Activated CD4-positive, alpha-beta T cell treated with anti-CD3 and anti-CD28 coated beads, Interleukin-2, amount 10 ng/mL, durations not matched to agents 7 days and 5 days (primary cell): ENCODE results near the gene XKR7. TPM values are rescaled to one million over a fixed set of nuclear protein-coding genes. Genes with fewer than 3 reads are reported as not detected.
"Not testable (repeated sequence)": the region's sequence is repeated elsewhere in the genome, so short reads cannot be mapped to it uniquely, and the experiment has no call there.

ENCODE experiments used
- CTCF ChIA-PET: fragments of 350-600 bp; sonication (Branson Sonifier 250); formaldehyde crosslinking; loops from one replicate; lab custom pipeline; 2021; ENCODE audit warnings: antibody characterized with exemption; lab: Charles Lee
- POLR2A ChIA-PET: fragments of 350-600 bp; sonication (Branson Sonifier 250); formaldehyde crosslinking; loops from one replicate; lab custom pipeline; 2021; ENCODE audit warnings: antibody characterized with exemption; lab: Charles Lee
- DNase-seq: peaks from one replicate; pipeline ENCODE4 v3.0.0-alpha.2; 2020
- H3K27ac Mint-ChIP-seq: one replicate; pipeline ENCODE4 v1.8.0; 2021; ENCODE audit warnings: mild to moderate bottlenecking, moderate library complexity, mixed read lengths
- H3K27me3 Mint-ChIP-seq: one replicate; pipeline ENCODE4 v1.8.0; 2021; ENCODE audit warnings: mixed read lengths
- H3K36me3 Mint-ChIP-seq: one replicate; pipeline ENCODE4 v1.8.0; 2021; ENCODE audit warnings: low read depth, mixed read lengths
- H3K4me1 Mint-ChIP-seq: one replicate; pipeline ENCODE4 v1.8.0; 2021; ENCODE audit warnings: mixed read lengths
- H3K4me3 Mint-ChIP-seq: one replicate; pipeline ENCODE4 v1.8.0; 2021; ENCODE audit warnings: mild to moderate bottlenecking, moderate library complexity, mixed read lengths
- H3K9me3 Mint-ChIP-seq: one replicate; pipeline ENCODE4 v1.8.0; 2021; ENCODE audit warnings: mixed read lengths
- total RNA-seq, 2 experiments: library from RNA; stranded (reverse); gene quantifications; one replicate each; pipeline ENCODE4 v1.2.3, GENCODE V29; 2021

The XKR7 gene
- total RNA-seq, 2 experiments from 2014 or later = 0.05 TPM; not detected in 1

- H3K36me3 Mint-ChIP-seq = no peaks in the 10 kb centered on the region
- ChIA-PET CTCF (no interaction called here), POLR2A (interaction anchor here (0.6 kb wide), 1 partner anchor 131 kb away, joined by 5 read pairs; no protein-coding TSS in a partner anchor)
- no peak for DNase-seq
- no peaks in the 10 kb centered on the region for H3K9me3 Mint-ChIP-seq
- no peak overlapping the region for H3K27ac Mint-ChIP-seq
- H3K27me3 Mint-ChIP-seq = peaks cover 19% of the 10 kb centered on the region
- H3K4me1 Mint-ChIP-seq = no peaks in the 10 kb centered on the region
- no peak overlapping the region for H3K4me3 Mint-ChIP-seq
Observed at GRCh38 chr20:31927627-31928159, 40.3 kb upstream of the XKR7 start.

- DNase-seq, H3K27ac Mint-ChIP-seq, H3K36me3 Mint-ChIP-seq, CTCF ChIA-PET, H3K9me3 Mint-ChIP-seq, H3K4me1 Mint-ChIP-seq, H3K4me3 Mint-ChIP-seq, POLR2A ChIA-PET: not testable (repeated sequence)
- peaks cover 19% of the 10 kb centered on the region for H3K27me3 Mint-ChIP-seq
Observed at GRCh38 chr20:31929631-31930030, 38.3 kb upstream of the XKR7 start.

GRCh38 chr20:31930779-31931178 lies 37.2 kb upstream of the XKR7 start:
- Mint-ChIP-seq H3K4me1 (no peaks in the 10 kb centered on the region), H3K27me3 (peaks cover 19% of the 10 kb centered on the region), H3K36me3 (no peaks in the 10 kb centered on the region), H3K4me3 (no peak overlapping the region), H3K9me3 (no peaks in the 10 kb centered on the region), H3K27ac (no peak overlapping the region)
- DNase-seq = no peak
- CTCF ChIA-PET = interaction anchor here (0.6 kb wide), 1 partner anchor 101 kb away, joined by 3 read pairs; no protein-coding TSS in a partner anchor
- POLR2A ChIA-PET = interaction anchor here (0.7 kb wide), 1 partner anchor 38 kb away, joined by 3 read pairs; no protein-coding TSS in a partner anchor

- H3K27ac Mint-ChIP-seq = no peak overlapping the region
- H3K36me3 Mint-ChIP-seq = no peaks in the 10 kb centered on the region
- no peak for DNase-seq
- H3K27me3 Mint-ChIP-seq = peaks cover 13% of the 10 kb centered on the region
- ChIA-PET POLR2A (no interaction called here), CTCF (interaction anchor here (1.0 kb wide), 1 partner anchor 9 kb away, joined by 4 read pairs; no protein-coding TSS in a partner anchor)
- H3K9me3 Mint-ChIP-seq = no peaks in the 10 kb centered on the region
- no peak overlapping the region for H3K4me3 Mint-ChIP-seq
- no peaks in the 10 kb centered on the region for H3K4me1 Mint-ChIP-seq
Observed at GRCh38 chr20:31933698-31934097, 34.3 kb upstream of the XKR7 start.

- POLR2A ChIA-PET = no interaction called here
- no peak for DNase-seq
- no peaks in the 10 kb centered on the region for H3K9me3 Mint-ChIP-seq
- no peaks in the 10 kb centered on the region for H3K36me3 Mint-ChIP-seq
- H3K4me3 Mint-ChIP-seq = no peak overlapping the region
- no peaks in the 10 kb centered on the region for H3K4me1 Mint-ChIP-seq
- peaks cover 9% of the 10 kb centered on the region for H3K27me3 Mint-ChIP-seq
- CTCF ChIA-PET = interaction anchor here (0.9 kb wide), 1 partner anchor 17 kb away, joined by 3 read pairs; the partner anchor contains the start of gene PDRG1
- no peak overlapping the region for H3K27ac Mint-ChIP-seq
Observed at GRCh38 chr20:31934491-31934890, 33.5 kb upstream of the XKR7 start.

GRCh38 chr20:31934968-31935764 lies 32.8 kb upstream of the XKR7 start:
- Mint-ChIP-seq H3K36me3 (no peaks in the 10 kb centered on the region), H3K27me3 (peaks cover 7% of the 10 kb centered on the region), H3K4me1 (no peaks in the 10 kb centered on the region), H3K4me3 (no peak overlapping the region), H3K9me3 (no peaks in the 10 kb centered on the region), H3K27ac (no peak overlapping the region)
- DNase-seq = no peak
- ChIA-PET POLR2A (no interaction called here), CTCF (interaction anchor here (0.9 kb wide), 1 partner anchor 17 kb away, joined by 3 read pairs; the partner anchor contains the start of gene PDRG1)

GRCh38 chr20:31936420-31936819 lies 31.5 kb upstream of the XKR7 start:
- no peaks in the 10 kb centered on the region for H3K4me1 Mint-ChIP-seq
- no peaks in the 10 kb centered on the region for H3K27me3 Mint-ChIP-seq
- no peak for DNase-seq
- no peaks in the 10 kb centered on the region for H3K9me3 Mint-ChIP-seq
- H3K27ac Mint-ChIP-seq = no peak overlapping the region
- no peak overlapping the region for H3K4me3 Mint-ChIP-seq
- POLR2A ChIA-PET = no interaction called here
- CTCF ChIA-PET = interaction anchor here (1.0 kb wide), 2 partner anchors 11 to 12 kb away, joined by 4 to 6 read pairs; no protein-coding TSS in a partner anchor
- H3K36me3 Mint-ChIP-seq = no peaks in the 10 kb centered on the region

GRCh38 chr20:31937820-31938219 lies 30.1 kb upstream of the XKR7 start:
- Mint-ChIP-seq H3K36me3 (no peaks in the 10 kb centered on the region), H3K27me3 (no peaks in the 10 kb centered on the region), H3K27ac (no peak overlapping the region), H3K4me3 (no peak overlapping the region), H3K9me3 (no peaks in the 10 kb centered on the region), H3K4me1 (no peaks in the 10 kb centered on the region)
- ChIA-PET CTCF (interaction anchor here (0.8 to 0.9 kb wide), 2 partner anchors 14 to 121 kb away, joined by 3 to 6 read pairs; partner anchors contain the start of gene PDRG1), POLR2A (no interaction called here)
- no peak for DNase-seq

GRCh38 chr20:31939661-31940060 lies 28.3 kb upstream of the XKR7 start:
- H3K4me1 Mint-ChIP-seq = no peaks in the 10 kb centered on the region
- peaks cover 2% of the 10 kb centered on the region for H3K36me3 Mint-ChIP-seq
- H3K9me3 Mint-ChIP-seq = no peaks in the 10 kb centered on the region
- H3K4me3 Mint-ChIP-seq = no peak overlapping the region
- CTCF ChIA-PET = no interaction called here
- H3K27ac Mint-ChIP-seq = no peak overlapping the region
- POLR2A ChIA-PET = no interaction called here
- DNase-seq = no peak
- no peaks in the 10 kb centered on the region for H3K27me3 Mint-ChIP-seq

GRCh38 chr20:31943052-31943471 lies 24.9 kb upstream of the XKR7 start:
- H3K36me3 Mint-ChIP-seq = peaks cover 23% of the 10 kb centered on the region
- no peak overlapping the region for H3K4me3 Mint-ChIP-seq
- H3K4me1 Mint-ChIP-seq = no peaks in the 10 kb centered on the region
- H3K27ac Mint-ChIP-seq = no peak overlapping the region
- H3K9me3 Mint-ChIP-seq = no peaks in the 10 kb centered on the region
- ChIA-PET CTCF (interaction anchor here (1.2 to 3.6 kb wide), 2 partner anchors 9 to 10 kb away, joined by 4 to 17 read pairs; partner anchors contain the start of gene PDRG1), POLR2A (no interaction called here)
- H3K27me3 Mint-ChIP-seq = no peaks in the 10 kb centered on the region
- DNase-seq = no peak

- ChIA-PET POLR2A (no interaction called here), CTCF (interaction anchor here (1.1 kb wide), 1 partner anchor 25 kb away, joined by 3 read pairs; no protein-coding TSS in a partner anchor)
- peaks cover 41% of the 10 kb centered on the region for H3K36me3 Mint-ChIP-seq
- H3K27me3 Mint-ChIP-seq = no peaks in the 10 kb centered on the region
- no peak for DNase-seq
- H3K4me3 Mint-ChIP-seq = no peak overlapping the region
- H3K4me1 Mint-ChIP-seq = peaks cover 12% of the 10 kb centered on the region
- no peak overlapping the region for H3K27ac Mint-ChIP-seq
- H3K9me3 Mint-ChIP-seq = no peaks in the 10 kb centered on the region
Observed at GRCh38 chr20:31945319-31945718, 22.6 kb upstream of the XKR7 start.

- Mint-ChIP-seq H3K27me3 (no peaks in the 10 kb centered on the region), H3K36me3 (peaks cover 41% of the 10 kb centered on the region)
- CTCF ChIA-PET = interaction anchor here (1.1 kb wide), 1 partner anchor 25 kb away, joined by 3 read pairs; no protein-coding TSS in a partner anchor
Observed at GRCh38 chr20:31945785-31946184, 22.2 kb upstream of the XKR7 start.

GRCh38 chr20:31948008-31948407 lies 19.9 kb upstream of the XKR7 start:
- ChIA-PET CTCF (interaction anchor here (0.7 to 0.8 kb wide), 2 partner anchors 12 to 385 kb away, joined by 3 to 6 read pairs; no protein-coding TSS in a partner anchor), POLR2A (no interaction called here)
- Mint-ChIP-seq H3K9me3 (no peaks in the 10 kb centered on the region), H3K4me1 (peaks cover 30% of the 10 kb centered on the region), H3K36me3 (peaks cover 49% of the 10 kb centered on the region), H3K27ac (no peak overlapping the region), H3K4me3 (no peak overlapping the region), H3K27me3 (no peaks in the 10 kb centered on the region)
- DNase-seq = peak; percentile 24

More at GRCh38 chr20:31945785-31946184, 22.2 kb upstream of the XKR7 start:
- Mint-ChIP-seq H3K27ac (no peak overlapping the region), H3K4me1 (peaks cover 17% of the 10 kb centered on the region), H3K9me3 (no peaks in the 10 kb centered on the region), H3K4me3 (no peak overlapping the region)
- DNase-seq = no peak
- POLR2A ChIA-PET = no interaction called here
